Measurements from ENCODE around the gene UNC5C. TPM values are rescaled to one million over a fixed set of nuclear protein-coding genes. Genes with fewer than 3 reads are reported as not detected.

The UNC5C gene
- total and polyA plus RNA-seq, 9 donors = 0.45 to 1.3 (median 0.80) TPM

GRCh38 chr4:95546866-95547714, 1.7 kb downstream of the UNC5C start:
- DNase-seq = no peak
- Histone ChIP-seq H3K27ac (ENCODE audit: low read length) (no peak overlapping the region), H3K4me1 (ENCODE audit: control insufficient read depth, insufficient read depth, low read length) (peaks cover 10% of the 10 kb centered on the region), H3K27me3 (ENCODE audit: control insufficient read depth, insufficient read depth, low read length) (peaks cover 40% of the 10 kb centered on the region), H3K36me3 (ENCODE audit: control insufficient read depth, insufficient read depth, low read length) (no peaks in the 10 kb centered on the region), H3K4me3 (ENCODE audit: low read length) (peak overlapping the region; percentile 54), H3K9me3 (replicated peaks; ENCODE audit: control insufficient read depth, low read depth, low read length) (no peaks in the 10 kb centered on the region)
- 19% methylated on average over 9 of the region's 22 CpGs for WGBS (ENCODE audit: insufficient coverage)

- 20% methylated on average over 2 of the region's 3 CpGs for WGBS (ENCODE audit: insufficient coverage)
- Histone ChIP-seq H3K27me3 (ENCODE audit: control insufficient read depth, insufficient read depth, low read length) (peaks cover 40% of the 10 kb centered on the region), H3K4me1 (ENCODE audit: control insufficient read depth, insufficient read depth, low read length) (peaks cover 10% of the 10 kb centered on the region), H3K4me3 (ENCODE audit: low read length) (no peak overlapping the region), H3K9me3 (replicated peaks; ENCODE audit: control insufficient read depth, low read depth, low read length) (no peaks in the 10 kb centered on the region), H3K36me3 (ENCODE audit: control insufficient read depth, insufficient read depth, low read length) (no peaks in the 10 kb centered on the region), H3K27ac (ENCODE audit: low read length) (no peak overlapping the region)
- DNase-seq = no peak
Measured at GRCh38 chr4:95546221-95546620, 2.6 kb downstream of the UNC5C start.

- no peak overlapping the region for H3K4me3 ChIP-seq (ENCODE audit: low read length)
- H3K27ac ChIP-seq (ENCODE audit: low read length) = no peak overlapping the region
- peaks cover 10% of the 10 kb centered on the region for H3K4me1 ChIP-seq (ENCODE audit: control insufficient read depth, insufficient read depth, low read length)
- peak; percentile 13 for DNase-seq
- no peaks in the 10 kb centered on the region for H3K36me3 ChIP-seq (ENCODE audit: control insufficient read depth, insufficient read depth, low read length)
- no peaks in the 10 kb centered on the region for H3K9me3 ChIP-seq (replicated peaks; ENCODE audit: control insufficient read depth, low read depth, low read length)
- H3K27me3 ChIP-seq (ENCODE audit: control insufficient read depth, insufficient read depth, low read length) = peaks cover 38% of the 10 kb centered on the region
- 72% methylated on average over 6 of the region's 6 CpGs for WGBS (ENCODE audit: insufficient coverage)
Measured at GRCh38 chr4:95545546-95545945, 3.2 kb downstream of the UNC5C start.

GRCh38 chr4:95544113-95545103, 4.4 kb downstream of the UNC5C start:
- H3K4me1 ChIP-seq (ENCODE audit: control insufficient read depth, insufficient read depth, low read length) = peaks cover 10% of the 10 kb centered on the region
- no peaks in the 10 kb centered on the region for H3K36me3 ChIP-seq (ENCODE audit: control insufficient read depth, insufficient read depth, low read length)
- no peak overlapping the region for H3K27ac ChIP-seq (ENCODE audit: low read length)
- peaks cover 28% of the 10 kb centered on the region for H3K27me3 ChIP-seq (ENCODE audit: control insufficient read depth, insufficient read depth, low read length)
- no peaks in the 10 kb centered on the region for H3K9me3 ChIP-seq (replicated peaks; ENCODE audit: control insufficient read depth, low read depth, low read length)
- WGBS (ENCODE audit: insufficient coverage) = 47% methylated on average over 2 of the region's 8 CpGs
- no peak for DNase-seq
- no peak overlapping the region for H3K4me3 ChIP-seq (ENCODE audit: low read length)

GRCh38 chr4:95541889-95542607, 6.7 kb downstream of the UNC5C start:
- no peaks in the 10 kb centered on the region for H3K4me1 ChIP-seq (ENCODE audit: control insufficient read depth, insufficient read depth, low read length)
- WGBS (ENCODE audit: insufficient coverage) = no CpG with 5 or more reads among the region's 4 CpGs
- no peak overlapping the region for H3K4me3 ChIP-seq (ENCODE audit: low read length)
- H3K36me3 ChIP-seq (ENCODE audit: control insufficient read depth, insufficient read depth, low read length) = no peaks in the 10 kb centered on the region
- no peak overlapping the region for H3K27ac ChIP-seq (ENCODE audit: low read length)
- peaks cover 7% of the 10 kb centered on the region for H3K27me3 ChIP-seq (ENCODE audit: control insufficient read depth, insufficient read depth, low read length)
- no peak for DNase-seq
- H3K9me3 ChIP-seq (replicated peaks; ENCODE audit: control insufficient read depth, low read depth, low read length) = no peaks in the 10 kb centered on the region

GRCh38 chr4:95541094-95541493, 7.7 kb downstream of the UNC5C start:
- Histone ChIP-seq H3K4me1 (ENCODE audit: control insufficient read depth, insufficient read depth, low read length) (no peaks in the 10 kb centered on the region), H3K27me3 (ENCODE audit: control insufficient read depth, insufficient read depth, low read length) (peaks cover 2% of the 10 kb centered on the region), H3K4me3 (ENCODE audit: low read length) (no peak overlapping the region), H3K36me3 (ENCODE audit: control insufficient read depth, insufficient read depth, low read length) (no peaks in the 10 kb centered on the region), H3K27ac (ENCODE audit: low read length) (no peak overlapping the region), H3K9me3 (replicated peaks; ENCODE audit: control insufficient read depth, low read depth, low read length) (no peaks in the 10 kb centered on the region)
- WGBS (ENCODE audit: insufficient coverage) = no CpG with 5 or more reads among the region's 3 CpGs
- DNase-seq = no peak

- Histone ChIP-seq H3K27ac (ENCODE audit: low read length) (no peak overlapping the region), H3K27me3 (ENCODE audit: control insufficient read depth, insufficient read depth, low read length) (no peaks in the 10 kb centered on the region), H3K36me3 (ENCODE audit: control insufficient read depth, insufficient read depth, low read length) (no peaks in the 10 kb centered on the region), H3K4me3 (ENCODE audit: low read length) (no peak overlapping the region), H3K9me3 (replicated peaks; ENCODE audit: control insufficient read depth, low read depth, low read length) (no peaks in the 10 kb centered on the region), H3K4me1 (ENCODE audit: control insufficient read depth, insufficient read depth, low read length) (no peaks in the 10 kb centered on the region)
- DNase-seq = no peak
- WGBS (ENCODE audit: insufficient coverage) = no CpG with 5 or more reads among the region's 3 CpGs
Measured at GRCh38 chr4:95540227-95540626, 8.5 kb downstream of the UNC5C start.

GRCh38 chr4:95539106-95539505, 9.7 kb downstream of the UNC5C start:
- H3K4me1 ChIP-seq (ENCODE audit: control insufficient read depth, insufficient read depth, low read length) = no peaks in the 10 kb centered on the region
- H3K9me3 ChIP-seq (replicated peaks; ENCODE audit: control insufficient read depth, low read depth, low read length) = no peaks in the 10 kb centered on the region
- WGBS (ENCODE audit: insufficient coverage) = 44% methylated on average over 3 of the region's 5 CpGs
- H3K27me3 ChIP-seq (ENCODE audit: control insufficient read depth, insufficient read depth, low read length) = no peaks in the 10 kb centered on the region
- no peak overlapping the region for H3K4me3 ChIP-seq (ENCODE audit: low read length)
- H3K36me3 ChIP-seq (ENCODE audit: control insufficient read depth, insufficient read depth, low read length) = no peaks in the 10 kb centered on the region
- DNase-seq = no peak
- no peak overlapping the region for H3K27ac ChIP-seq (ENCODE audit: low read length)

GRCh38 chr4:95537863-95538488, 10.8 kb downstream of the UNC5C start:
- Histone ChIP-seq H3K4me3 (ENCODE audit: low read length) (no peak overlapping the region), H3K9me3 (replicated peaks; ENCODE audit: control insufficient read depth, low read depth, low read length) (no peaks in the 10 kb centered on the region), H3K27me3 (ENCODE audit: control insufficient read depth, insufficient read depth, low read length) (no peaks in the 10 kb centered on the region), H3K27ac (ENCODE audit: low read length) (no peak overlapping the region), H3K4me1 (ENCODE audit: control insufficient read depth, insufficient read depth, low read length) (no peaks in the 10 kb centered on the region), H3K36me3 (ENCODE audit: control insufficient read depth, insufficient read depth, low read length) (no peaks in the 10 kb centered on the region)
- WGBS (ENCODE audit: insufficient coverage) = 60% methylated on average over 1 of the region's 3 CpGs
- no peak for DNase-seq

All from muscle of leg (tissue), 11 donors.